ENCODE data around the gene ZNF14. TPM values are rescaled to one million over a fixed set of nuclear protein-coding genes. Genes with fewer than 3 reads are reported as not detected.
A peak's percentile ranks its signal among the peaks of the same experiment; 100 is the strongest.
"Not testable (repeated sequence)": the region's sequence is repeated elsewhere in the genome, so short reads cannot be mapped to it uniquely, and the experiment has no call there.

The ZNF14 gene
- total and polyA plus RNA-seq, 2 experiments from 2014 or later = 4.6 to 7.3 TPM

- peak overlapping the region; percentile 55 for H3K4me3 ChIP-seq
- TF ChIP-seq EZH2 (IDR thresholded peaks at IDR 0.05; ENCODE audit: borderline replicate concordance) (no peak), EZH2phosphoT487 (IDR thresholded peaks at IDR 0.05; ENCODE audit: low read depth, severe bottlenecking, unreplicated experiment) (no peak), CTCF (IDR thresholded peaks at IDR 0.05; ENCODE audit: poor library complexity) (no peak)
- peak overlapping the region; percentile 89 for H3K4me2 ChIP-seq
- no peaks in the 10 kb centered on the region for H4K20me1 ChIP-seq (ENCODE audit: insufficient read depth, poor library complexity, severe bottlenecking)
- peak overlapping the region; percentile 82 for H3K27ac ChIP-seq
- H3K27me3 ChIP-seq = no peaks in the 10 kb centered on the region
- peaks cover 6% of the 10 kb centered on the region for H3K4me1 ChIP-seq (ENCODE audit: insufficient read depth)
- H3K9me3 ChIP-seq (ENCODE audit: low read depth) = no peaks in the 10 kb centered on the region
- peak overlapping the region; percentile 72 for H2AFZ ChIP-seq
- WGBS (ENCODE audit: low lambda C conversion rate, missing lambda C conversion rate) = under 1% methylated on average over 36 of the region's 36 CpGs
- H3K36me3 ChIP-seq (replicated peaks; ENCODE audit: insufficient read depth, low read depth) = no peaks in the 10 kb centered on the region
- H3K79me2 ChIP-seq = peaks cover 31% of the 10 kb centered on the region
- no peaks in the 10 kb centered on the region for H3K9me2 ChIP-seq (replicated peaks; ENCODE audit: insufficient read depth)
- peak; percentile 98 for DNase-seq (ENCODE audit: low spot score)
Observed at GRCh38 chr19:19776206-19777008, 43.5 kb upstream of the ZNF14 start.

GRCh38 chr19:19775891-19776205 lies 42.9 kb upstream of the ZNF14 start:
- Histone ChIP-seq H3K27me3 (no peaks in the 10 kb centered on the region), H3K4me3 (peak overlapping the region; percentile 55), H3K79me2 (peaks cover 27% of the 10 kb centered on the region), H4K20me1 (ENCODE audit: insufficient read depth, poor library complexity, severe bottlenecking) (no peaks in the 10 kb centered on the region), H3K36me3 (replicated peaks; ENCODE audit: insufficient read depth, low read depth) (no peaks in the 10 kb centered on the region), H3K4me1 (ENCODE audit: insufficient read depth) (peaks cover 6% of the 10 kb centered on the region), H2AFZ (peak overlapping the region; percentile 61), H3K9me3 (ENCODE audit: low read depth) (no peaks in the 10 kb centered on the region), H3K9me2 (replicated peaks; ENCODE audit: insufficient read depth) (no peaks in the 10 kb centered on the region), H3K4me2 (peak overlapping the region; percentile 85), H3K27ac (peak overlapping the region; percentile 82)
- no peak for TF ChIP-seq EZH2phosphoT487 (IDR thresholded peaks at IDR 0.05; ENCODE audit: low read depth, severe bottlenecking, unreplicated experiment)
- no peak for TF ChIP-seq EZH2 (IDR thresholded peaks at IDR 0.05; ENCODE audit: borderline replicate concordance)
- no peak for TF ChIP-seq CTCF (IDR thresholded peaks at IDR 0.05; ENCODE audit: poor library complexity)
- no peak for DNase-seq (ENCODE audit: low spot score)
- 4% methylated on average over 11 of the region's 11 CpGs for WGBS (ENCODE audit: low lambda C conversion rate, missing lambda C conversion rate)

GRCh38 chr19:19774354-19775033 lies 41.6 kb upstream of the ZNF14 start:
- no peaks in the 10 kb centered on the region for H4K20me1 ChIP-seq (ENCODE audit: insufficient read depth, poor library complexity, severe bottlenecking)
- no peaks in the 10 kb centered on the region for H3K9me3 ChIP-seq (ENCODE audit: low read depth)
- peaks cover 6% of the 10 kb centered on the region for H3K4me1 ChIP-seq (ENCODE audit: insufficient read depth)
- TF ChIP-seq CTCF (IDR thresholded peaks at IDR 0.05; ENCODE audit: poor library complexity) (no peak), EZH2phosphoT487 (IDR thresholded peaks at IDR 0.05; ENCODE audit: low read depth, severe bottlenecking, unreplicated experiment) (no peak), EZH2 (IDR thresholded peaks at IDR 0.05; ENCODE audit: borderline replicate concordance) (no peak)
- 92% methylated on average over 14 of the region's 14 CpGs for WGBS (ENCODE audit: low lambda C conversion rate, missing lambda C conversion rate)
- H3K27ac ChIP-seq = no peak overlapping the region
- H3K9me2 ChIP-seq (replicated peaks; ENCODE audit: insufficient read depth) = no peaks in the 10 kb centered on the region
- no peak overlapping the region for H2AFZ ChIP-seq
- H3K4me2 ChIP-seq = peak overlapping the region; percentile 85
- no peaks in the 10 kb centered on the region for H3K36me3 ChIP-seq (replicated peaks; ENCODE audit: insufficient read depth, low read depth)
- H3K4me3 ChIP-seq = no peak overlapping the region
- H3K79me2 ChIP-seq = peaks cover 16% of the 10 kb centered on the region
- H3K27me3 ChIP-seq = no peaks in the 10 kb centered on the region
- no peak for DNase-seq (ENCODE audit: low spot score)

- H4K20me1 ChIP-seq (ENCODE audit: insufficient read depth, poor library complexity, severe bottlenecking); H3K4me2 ChIP-seq; H3K27me3 ChIP-seq; H3K4me1 ChIP-seq (ENCODE audit: insufficient read depth); DNase-seq (ENCODE audit: low spot score); H3K27ac ChIP-seq; H2AFZ ChIP-seq; H3K9me2 ChIP-seq (replicated peaks; ENCODE audit: insufficient read depth); H3K79me2 ChIP-seq; H3K4me3 ChIP-seq; H3K9me3 ChIP-seq (ENCODE audit: low read depth); H3K36me3 ChIP-seq (replicated peaks; ENCODE audit: insufficient read depth, low read depth): not testable (repeated sequence)
- WGBS (ENCODE audit: low lambda C conversion rate, missing lambda C conversion rate) = 88% methylated on average over 10 of the region's 10 CpGs
Observed at GRCh38 chr19:19771963-19772362, 39.1 kb upstream of the ZNF14 start.

GRCh38 chr19:19769971-19770370 lies 37.1 kb upstream of the ZNF14 start:
- not testable (repeated sequence) for H3K36me3 ChIP-seq (replicated peaks; ENCODE audit: insufficient read depth, low read depth); H3K9me2 ChIP-seq (replicated peaks; ENCODE audit: insufficient read depth); H4K20me1 ChIP-seq (ENCODE audit: insufficient read depth, poor library complexity, severe bottlenecking); H3K79me2 ChIP-seq; DNase-seq (ENCODE audit: low spot score); H3K27me3 ChIP-seq; H3K4me3 ChIP-seq; H3K4me2 ChIP-seq; H3K27ac ChIP-seq; H2AFZ ChIP-seq; H3K4me1 ChIP-seq (ENCODE audit: insufficient read depth); H3K9me3 ChIP-seq (ENCODE audit: low read depth)
- WGBS (ENCODE audit: low lambda C conversion rate, missing lambda C conversion rate) = 97% methylated on average over 16 of the region's 28 CpGs

All from hepatocyte (in vitro differentiated cells).